ENCODE data around the gene TMEM258.

TMEM258 gene

DNA sequence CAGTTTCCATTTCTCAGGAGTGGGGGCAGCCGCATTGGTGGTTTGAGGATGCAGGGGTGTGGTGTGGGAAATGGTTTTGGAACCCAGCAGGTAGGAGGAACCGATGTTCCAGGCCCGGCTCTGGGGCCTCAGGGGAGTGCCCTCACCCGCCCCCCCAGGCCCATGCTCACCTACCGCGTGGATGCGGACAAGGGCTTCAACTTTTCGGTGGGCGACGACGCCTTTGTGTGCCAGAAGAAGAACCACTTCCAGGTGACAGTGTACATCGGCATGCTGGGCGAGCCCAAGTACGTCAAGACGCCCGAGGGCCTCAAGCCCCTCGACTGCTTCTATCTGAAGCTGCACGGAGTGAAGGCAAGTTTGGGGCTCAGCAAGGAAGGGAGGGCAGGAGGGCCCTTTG lies 18.6 kb downstream of the TMEM258 start:
- TF ChIP-seq, protein P1, sequence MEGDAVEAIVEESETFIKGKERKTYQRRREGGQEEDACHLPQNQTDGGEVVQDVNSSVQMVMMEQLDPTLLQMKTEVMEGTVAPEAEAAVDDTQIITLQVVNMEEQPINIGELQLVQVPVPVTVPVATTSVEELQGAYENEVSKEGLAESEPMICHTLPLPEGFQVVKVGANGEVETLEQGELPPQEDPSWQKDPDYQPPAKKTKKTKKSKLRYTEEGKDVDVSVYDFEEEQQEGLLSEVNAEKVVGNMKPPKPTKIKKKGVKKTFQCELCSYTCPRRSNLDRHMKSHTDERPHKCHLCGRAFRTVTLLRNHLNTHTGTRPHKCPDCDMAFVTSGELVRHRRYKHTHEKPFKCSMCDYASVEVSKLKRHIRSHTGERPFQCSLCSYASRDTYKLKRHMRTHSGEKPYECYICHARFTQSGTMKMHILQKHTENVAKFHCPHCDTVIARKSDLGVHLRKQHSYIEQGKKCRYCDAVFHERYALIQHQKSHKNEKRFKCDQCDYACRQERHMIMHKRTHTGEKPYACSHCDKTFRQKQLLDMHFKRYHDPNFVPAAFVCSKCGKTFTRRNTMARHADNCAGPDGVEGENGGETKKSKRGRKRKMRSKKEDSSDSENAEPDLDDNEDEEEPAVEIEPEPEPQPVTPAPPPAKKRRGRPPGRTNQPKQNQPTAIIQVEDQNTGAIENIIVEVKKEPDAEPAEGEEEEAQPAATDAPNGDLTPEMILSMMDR (IDR thresholded peaks at IDR 0.05), result no peak
- TF ChIP-seq ZFX (IDR thresholded peaks at IDR 0.05; ENCODE audit: borderline replicate concordance), result no peak
- no peak overlapping the region for H3K27ac ChIP-seq

DNA sequence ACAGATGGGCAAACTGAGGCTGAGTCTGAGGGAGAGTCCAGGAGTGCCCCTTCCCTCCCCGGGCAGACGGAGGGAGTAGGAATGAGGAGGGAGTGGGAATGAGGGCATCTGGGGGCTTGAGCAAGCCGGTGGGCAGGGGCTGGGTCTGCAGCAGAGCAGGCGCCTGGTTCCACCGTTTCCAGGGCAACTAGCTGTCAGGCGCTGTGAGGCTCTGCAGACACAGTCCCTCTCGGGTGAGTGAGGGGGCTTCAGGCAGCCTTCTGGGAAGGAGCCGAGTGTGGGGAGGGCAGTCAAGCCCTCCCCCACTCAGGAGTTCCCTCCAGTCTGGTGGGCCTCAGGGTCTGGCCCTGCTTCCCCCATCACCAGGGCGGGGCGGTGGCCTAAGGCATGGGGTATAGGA lies 19.0 kb downstream of the TMEM258 start:
- TF ChIP-seq ZFX (IDR thresholded peaks at IDR 0.05; ENCODE audit: borderline replicate concordance), result no peak
- TF ChIP-seq, protein P1 (IDR thresholded peaks at IDR 0.05), result no peak
- H3K27ac ChIP-seq, result no peak overlapping the region

DNA sequence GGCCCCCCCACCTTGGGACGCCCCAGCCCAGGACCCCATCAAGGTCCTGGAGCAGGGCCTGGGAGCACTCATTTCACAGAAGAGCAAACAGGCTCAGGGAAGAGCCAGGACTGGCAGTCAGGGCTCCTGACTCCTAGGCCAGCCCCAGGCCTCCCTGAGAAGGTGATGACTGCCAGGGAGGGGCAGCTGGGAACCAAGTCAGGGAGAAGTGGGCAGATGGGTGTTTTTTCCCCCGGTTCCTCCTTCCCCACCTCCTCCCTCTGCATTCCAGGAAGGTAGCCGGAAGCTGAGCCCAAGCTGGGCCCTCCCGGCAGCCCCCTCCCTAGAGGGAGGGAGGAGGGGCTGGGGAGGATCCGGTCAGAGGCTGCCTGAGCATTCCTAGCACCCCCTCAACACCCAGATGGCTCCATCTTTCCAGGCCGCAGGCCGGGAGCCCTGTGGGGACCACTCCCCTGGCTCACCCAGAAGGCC lies 20.4 kb downstream of the TMEM258 start:
- peak overlapping the region; percentile 17; the same call in 1 of the 2 replicates for H3K27ac ChIP-seq
- TF ChIP-seq ZFX (IDR thresholded peaks at IDR 0.05; ENCODE audit: borderline replicate concordance), result no peak
- TF ChIP-seq, protein P1 (IDR thresholded peaks at IDR 0.05), result no peak

DNA sequence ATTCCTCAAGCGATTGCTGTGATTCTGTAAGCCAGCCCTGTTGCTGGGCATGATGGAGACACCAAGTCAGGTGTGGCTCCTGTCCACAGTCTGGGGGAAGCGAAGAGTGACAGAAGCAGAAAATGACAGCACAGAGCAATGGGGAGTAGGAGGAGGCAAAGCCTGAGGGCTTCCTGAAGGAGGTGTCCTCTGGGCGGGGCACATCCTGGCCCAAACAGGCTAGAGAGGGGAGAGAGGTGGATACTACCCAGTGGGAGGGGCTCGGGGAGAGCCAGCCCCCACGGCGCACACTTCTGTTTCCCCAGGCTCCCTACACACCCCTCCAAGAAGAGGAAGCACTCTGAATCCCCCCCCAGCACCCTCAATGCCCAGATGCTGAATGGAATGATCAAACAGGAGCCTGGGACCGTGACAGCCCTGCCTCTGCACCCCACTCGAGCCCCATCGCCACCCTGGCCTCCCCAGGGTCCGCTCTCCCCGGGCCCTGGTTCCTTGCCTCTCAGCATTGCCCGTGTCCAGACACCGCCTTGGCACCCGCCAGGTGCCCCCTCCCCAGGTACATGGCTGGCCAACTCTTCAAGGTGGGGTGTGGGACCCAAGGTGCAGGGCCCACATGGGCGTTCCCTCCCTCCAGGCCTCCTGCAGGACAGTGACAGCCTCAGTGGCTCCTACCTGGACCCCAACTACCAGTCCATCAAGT lies 21.1 kb downstream of the TMEM258 start:
- H3K27ac ChIP-seq, result no peak overlapping the region
- no peak for TF ChIP-seq ZFX (IDR thresholded peaks at IDR 0.05; ENCODE audit: borderline replicate concordance)
- TF ChIP-seq, protein P1 (IDR thresholded peaks at IDR 0.05), result no peak

DNA sequence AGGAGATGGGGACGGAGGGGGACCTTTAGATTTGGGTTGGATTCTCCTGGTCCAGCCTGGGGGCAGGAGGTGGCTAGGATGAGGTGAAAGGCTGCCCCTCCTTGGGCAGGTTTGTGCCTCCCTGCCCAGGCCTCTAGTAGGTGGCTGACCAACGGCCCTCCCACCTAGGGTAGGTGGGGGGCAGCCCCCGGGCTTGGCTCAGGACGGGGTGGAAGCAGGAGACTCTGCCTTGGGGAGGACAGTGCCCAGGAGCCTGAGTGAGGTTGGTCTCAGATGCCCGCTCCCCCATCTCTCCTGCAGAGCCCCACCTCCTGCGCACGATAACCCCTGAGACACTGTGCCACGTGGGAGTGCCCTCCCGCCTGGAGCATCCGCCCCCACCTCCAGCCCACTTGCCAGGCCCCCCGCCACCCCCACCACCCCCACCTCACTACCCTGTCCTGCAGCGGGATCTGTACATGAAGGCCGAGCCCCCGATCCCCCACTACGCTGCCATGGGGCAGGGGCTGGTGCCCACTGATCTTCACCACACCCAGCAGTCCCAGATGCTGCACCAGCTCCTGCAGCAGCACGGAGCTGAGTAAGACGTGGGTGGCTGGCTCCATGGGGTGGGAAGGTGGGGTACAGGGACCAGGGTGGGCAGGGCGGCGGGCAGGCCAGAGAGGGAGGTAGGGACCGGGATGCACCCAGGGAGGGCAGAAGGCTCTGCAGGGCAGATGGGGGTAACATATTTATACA lies 22.3 kb downstream of the TMEM258 start:
- H3K27ac ChIP-seq, result no peak overlapping the region
- TF ChIP-seq, protein P1 (IDR thresholded peaks at IDR 0.05), result no peak
- TF ChIP-seq ZFX (IDR thresholded peaks at IDR 0.05; ENCODE audit: borderline replicate concordance), result no peak

DNA sequence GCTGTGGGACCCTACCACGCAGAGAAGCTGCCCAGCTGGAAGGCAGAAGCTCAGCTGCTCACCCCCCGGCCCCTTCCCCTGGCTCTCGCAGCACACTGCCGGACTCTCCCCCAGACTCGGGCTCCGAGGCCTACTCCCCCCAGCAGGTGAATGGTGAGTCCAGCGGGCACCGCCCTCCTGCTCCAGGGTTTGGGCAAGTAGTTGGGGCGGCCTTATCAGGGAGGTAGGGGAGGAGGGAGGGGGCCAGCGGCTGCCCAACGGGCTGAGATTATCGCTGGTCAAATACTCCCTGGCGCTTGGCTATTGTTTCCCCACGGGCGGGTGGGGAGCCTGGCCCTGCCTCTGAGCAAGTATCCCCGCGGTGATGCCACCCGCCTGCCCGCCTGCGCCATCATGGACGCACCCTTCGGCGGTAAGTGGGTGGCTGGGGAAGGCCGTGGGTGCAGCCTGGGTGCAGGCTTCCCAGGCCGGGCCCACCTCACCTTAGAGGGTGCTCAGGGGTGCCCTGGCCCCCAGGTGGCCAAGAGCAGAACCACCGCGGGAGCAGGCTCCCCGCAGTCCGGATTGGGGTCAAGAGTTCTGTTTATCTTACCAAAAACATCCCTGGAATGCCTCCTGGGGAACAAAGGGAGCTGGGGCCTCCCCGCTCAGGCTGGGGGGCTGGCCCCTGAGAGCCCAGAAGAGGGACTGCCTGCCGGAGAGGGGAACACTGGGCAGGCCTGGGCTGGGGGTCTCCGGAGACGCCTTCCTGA lies 23.1 kb downstream of the TMEM258 start:
- TF ChIP-seq ZFX (IDR thresholded peaks at IDR 0.05; ENCODE audit: borderline replicate concordance), result no peak
- TF ChIP-seq, protein P1 (IDR thresholded peaks at IDR 0.05), result no peak
- H3K27ac ChIP-seq, result no peak overlapping the region
